ENCODE results near the gene CSH1. TPM values are rescaled to one million over a fixed set of nuclear protein-coding genes. Genes with fewer than 3 reads are reported as not detected.

CSH1 gene
- total RNA-seq, 1 experiment from 2014 or later, result not detected

DNA sequence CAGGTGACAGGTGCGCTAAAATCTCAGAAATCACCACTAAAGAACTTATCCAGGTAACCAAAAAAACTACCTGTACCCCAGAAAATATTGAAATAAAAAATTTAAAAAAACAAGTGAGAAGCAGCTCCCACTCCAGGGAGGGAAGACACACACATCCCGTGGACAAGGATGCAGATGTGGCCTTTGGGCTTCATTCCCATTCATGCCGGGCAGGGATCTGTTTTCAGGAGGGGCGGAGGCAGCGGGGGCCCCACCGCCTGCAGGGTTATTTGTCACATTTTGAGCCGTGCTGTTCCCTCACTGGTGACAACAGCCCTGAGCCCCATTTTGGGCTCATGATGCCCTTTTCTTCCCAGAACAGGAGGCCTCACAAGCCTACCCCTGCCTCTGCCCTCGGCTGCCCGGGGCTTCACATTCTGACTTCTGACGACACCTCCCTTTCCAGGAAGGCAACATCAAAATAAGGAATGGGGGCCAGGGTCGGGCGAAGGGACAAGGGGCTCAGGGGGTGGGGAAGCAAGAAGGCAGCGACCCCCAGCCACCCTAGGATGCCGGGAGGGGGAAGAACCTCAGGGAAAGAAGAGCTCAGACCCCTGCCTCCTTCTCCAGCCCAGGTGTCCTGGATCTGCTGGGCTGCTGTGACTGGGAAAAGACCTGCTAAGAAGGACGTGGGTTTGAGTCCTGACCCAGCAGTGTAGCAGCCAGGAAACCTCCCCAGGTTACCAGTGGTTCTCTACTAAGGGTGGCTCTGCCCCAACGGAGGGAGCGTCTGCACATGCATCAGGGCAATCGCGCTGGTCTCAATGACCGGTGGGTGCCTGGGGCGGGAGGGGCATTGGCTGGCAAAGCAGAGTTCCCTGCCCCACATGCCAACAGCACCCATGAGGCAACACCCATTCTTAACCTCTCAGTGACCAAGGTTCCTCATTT is 38.1 kb upstream of the CSH1 start:
- Histone ChIP-seq H3K9me3 (ENCODE audit: control insufficient read depth, low read depth, low read length) (no peaks in the 10 kb centered on the region), H3K23me2 (ENCODE audit: insufficient read length, low read depth, low read length, poor library complexity, severe bottlenecking) (no peaks in the 10 kb centered on the region), H3K4ac (ENCODE audit: low read depth, low read length) (no peak overlapping the region), H3K9ac (ENCODE audit: extremely low read depth, insufficient read length, low read length) (no peak overlapping the region), H2BK120ac (ENCODE audit: low read depth, low read length, poor library complexity, severe bottlenecking) (no peak overlapping the region), H3K79me2 (ENCODE audit: insufficient read depth, low read length) (no peaks in the 10 kb centered on the region), H3K56ac (ENCODE audit: insufficient read length, low read depth, low read length) (no peak overlapping the region), H2BK20ac (ENCODE audit: low read depth, low read length, poor library complexity, severe bottlenecking) (no peak overlapping the region), H4K5ac (ENCODE audit: insufficient read length, low read depth, low read length) (no peak overlapping the region), H4K20me1 (ENCODE audit: control insufficient read depth, insufficient read depth, insufficient read length) (no peaks in the 10 kb centered on the region), H4K91ac (ENCODE audit: insufficient read length, low read depth, low read length) (no peak overlapping the region), H4K8ac (replicated peaks; ENCODE audit: insufficient read length, low read depth, low read length) (no peak overlapping the region), H2BK15ac (ENCODE audit: low read depth, low read length) (no peak overlapping the region), H3K27ac (ENCODE audit: insufficient read length, low read depth, low read length) (no peak overlapping the region), H2BK12ac (ENCODE audit: insufficient read length, low read depth, low read length) (no peak overlapping the region), H3K4me2 (ENCODE audit: insufficient read depth, insufficient read length, low read length) (no peak overlapping the region), H3K23ac (ENCODE audit: insufficient read length, low read depth, low read length) (no peak overlapping the region), H3K79me1 (ENCODE audit: insufficient read depth, low read depth, low read length, poor library complexity, severe bottlenecking) (no peaks in the 10 kb centered on the region), H3K27me3 (ENCODE audit: insufficient read depth, low read length) (no peaks in the 10 kb centered on the region), H2AK5ac (ENCODE audit: insufficient read length, low read length) (no peak overlapping the region), H3T11ph (ENCODE audit: low read length) (no peak overlapping the region), H3K18ac (ENCODE audit: insufficient read length, low read depth, low read length) (no peak overlapping the region), H2BK5ac (ENCODE audit: insufficient read length, low read length) (no peak overlapping the region), H2AFZ (ENCODE audit: low read length) (no peak overlapping the region), H3K14ac (ENCODE audit: insufficient read depth, low read length) (no peak overlapping the region), H3K4me1 (ENCODE audit: insufficient read depth, low read length) (no peaks in the 10 kb centered on the region; the same call in 1 of the 2 replicates)
- H3K36me3 Mint-ChIP-seq (ENCODE audit: insufficient read depth in 1 of 3, low read depth in 3 of 3), result no peaks in the 10 kb centered on the region; a peak in 1 of 7 replicates
- DNase-seq, result no peak
- no peak overlapping the region for H3K4me3 Mint-ChIP-seq
- TF ChIP-seq, protein P1, sequence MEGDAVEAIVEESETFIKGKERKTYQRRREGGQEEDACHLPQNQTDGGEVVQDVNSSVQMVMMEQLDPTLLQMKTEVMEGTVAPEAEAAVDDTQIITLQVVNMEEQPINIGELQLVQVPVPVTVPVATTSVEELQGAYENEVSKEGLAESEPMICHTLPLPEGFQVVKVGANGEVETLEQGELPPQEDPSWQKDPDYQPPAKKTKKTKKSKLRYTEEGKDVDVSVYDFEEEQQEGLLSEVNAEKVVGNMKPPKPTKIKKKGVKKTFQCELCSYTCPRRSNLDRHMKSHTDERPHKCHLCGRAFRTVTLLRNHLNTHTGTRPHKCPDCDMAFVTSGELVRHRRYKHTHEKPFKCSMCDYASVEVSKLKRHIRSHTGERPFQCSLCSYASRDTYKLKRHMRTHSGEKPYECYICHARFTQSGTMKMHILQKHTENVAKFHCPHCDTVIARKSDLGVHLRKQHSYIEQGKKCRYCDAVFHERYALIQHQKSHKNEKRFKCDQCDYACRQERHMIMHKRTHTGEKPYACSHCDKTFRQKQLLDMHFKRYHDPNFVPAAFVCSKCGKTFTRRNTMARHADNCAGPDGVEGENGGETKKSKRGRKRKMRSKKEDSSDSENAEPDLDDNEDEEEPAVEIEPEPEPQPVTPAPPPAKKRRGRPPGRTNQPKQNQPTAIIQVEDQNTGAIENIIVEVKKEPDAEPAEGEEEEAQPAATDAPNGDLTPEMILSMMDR (conservative IDR thresholded peaks at IDR 0.05), result no peak
- H3K4me1 Mint-ChIP-seq, result peaks cover 20 to 35% of the 10 kb centered on the region in 2 experiments
- no CpG with 5 or more reads among the region's 21 CpGs for WGBS (ENCODE audit: extremely low coverage, insufficient read length, low lambda C conversion rate)
- no peaks in the 10 kb centered on the region; the same call in 1 of the 2 replicates for H3K27me3 Mint-ChIP-seq (ENCODE audit: low read depth)
- H3K9me3 Mint-ChIP-seq, result no peaks in the 10 kb centered on the region
- H3K27ac Mint-ChIP-seq, result no peak overlapping the region
